MM.1S (cell line): ENCODE data around the gene CYP51A1.
"Not testable (repeated sequence)": the region's sequence is repeated elsewhere in the genome, so short reads cannot be mapped to it uniquely, and the experiment has no call there.

ENCODE experiments used
- DNase-seq: peaks from one replicate; pipeline ENCODE4 v3.0.0-alpha.2; 2015
- H2AFZ ChIP-seq: fragments of 300-600 bp; sonication (generic); 2 replicates; pipeline ENCODE4 v1.6.0; 2016; ENCODE audit warnings: antibody characterized with exemption, low read length
- H3F3A ChIP-seq: fragments of 300-600 bp; sonication (generic); 2 replicates; pipeline ENCODE4 v1.6.1; 2016; ENCODE audit warnings: mild to moderate bottlenecking, antibody characterized with exemption, low read length, moderate library complexity, mixed read lengths; ENCODE audit not compliant: insufficient read depth
- H3K27ac ChIP-seq: fragments of 300-600 bp; sonication (generic); 2 replicates; pipeline ENCODE4 v1.5.1; 2016; ENCODE audit warnings: mild to moderate bottlenecking, low read length
- H3K27me3 ChIP-seq: fragments of 300-600 bp; sonication (generic); replicated peaks from 2 replicates; pipeline ENCODE4 v1.6.0; 2016; ENCODE audit warnings: low read length; ENCODE audit not compliant: insufficient read depth
- H3K36me3 ChIP-seq: fragments of 300-600 bp; sonication (generic); replicated peaks from 2 replicates; pipeline ENCODE4 v1.6.1; 2016; ENCODE audit warnings: mild to moderate bottlenecking, low read length, mixed read lengths; ENCODE audit not compliant: insufficient read depth
- H3K4me1 ChIP-seq: fragments of 300-600 bp; sonication (generic); 2 replicates; pipeline ENCODE4 v1.6.1; 2016; ENCODE audit warnings: low read length, mixed read lengths
- H3K4me2 ChIP-seq: fragments of 300-600 bp; sonication (generic); 2 replicates; pipeline ENCODE4 v1.6.0; 2016; ENCODE audit warnings: low read depth, low read length
- H3K4me3 ChIP-seq: fragments of 300-600 bp; sonication (generic); 2 replicates; pipeline ENCODE4 v1.5.1; 2016; ENCODE audit warnings: low read length, mixed read lengths
- H3K79me2 ChIP-seq: fragments of 300-600 bp; sonication (generic); 2 replicates; pipeline ENCODE4 v1.6.1; 2016; ENCODE audit warnings: mixed run types, low read length, mixed read lengths
- H3K9ac ChIP-seq: fragments of 300-600 bp; sonication (generic); 2 replicates; pipeline ENCODE4 v1.6.1; 2016; ENCODE audit warnings: low read length, mixed read lengths
- H3K9me2 ChIP-seq: fragments of 300-600 bp; sonication (generic); replicated peaks from 2 replicates; pipeline ENCODE4 v1.6.1; 2016; ENCODE audit warnings: mild to moderate bottlenecking, low read length, mixed read lengths; ENCODE audit not compliant: insufficient read depth
- H3K9me3 ChIP-seq: fragments of 300-600 bp; sonication (generic); replicated peaks from 2 replicates; pipeline ENCODE4 v1.6.1; 2016; ENCODE audit warnings: mild to moderate bottlenecking, low read length, mixed read lengths; ENCODE audit not compliant: insufficient read depth
- H4K20me1 ChIP-seq: fragments of 300-600 bp; sonication (generic); 2 replicates; pipeline ENCODE4 v1.6.1; 2016; ENCODE audit warnings: mild to moderate bottlenecking, low read length, moderate library complexity, mixed read lengths; ENCODE audit not compliant: insufficient read depth
- EZH2 ChIP-seq: fragments of 300-600 bp; sonication (generic); optimal IDR thresholded peaks from 2 replicates; pipeline ENCODE3; 2017; ENCODE audit warnings: low read depth, mild to moderate bottlenecking, antibody characterized with exemption, low read length, mixed read lengths
- EZH2phosphoT487 ChIP-seq: fragments of 300-600 bp; sonication (generic); IDR thresholded peaks from 2 replicates; pipeline ENCODE4 v1.6.1; 2018; ENCODE audit warnings: antibody characterized with exemption, low read length
- TF ChIP-seq, protein P1 (sequence below): fragments of 300-600 bp; sonication (generic); IDR thresholded peaks from 2 replicates; pipeline ENCODE4 v1.5.1; 2016; ENCODE audit warnings: antibody characterized with exemption, low read length, mixed read lengths

The CYP51A1 gene

DNA sequence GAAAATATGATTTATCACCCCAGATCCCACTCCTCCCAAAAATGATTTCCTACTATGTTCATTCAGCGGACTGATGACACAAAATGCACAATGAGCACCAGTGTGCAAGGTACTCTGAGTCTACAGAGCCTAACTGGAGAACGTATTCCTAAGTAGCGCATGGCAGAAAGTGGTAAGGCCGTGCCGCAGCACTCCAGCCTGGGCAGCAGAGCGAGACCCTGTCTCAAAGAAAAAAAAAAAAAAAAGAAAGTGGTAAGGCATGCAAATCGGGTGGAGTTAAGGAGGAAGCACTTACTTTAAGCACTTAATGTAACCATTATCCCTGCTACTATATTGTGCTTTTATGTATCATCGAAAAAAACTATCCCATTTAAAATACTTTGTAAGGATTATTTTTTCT lies 25.5 kb downstream of the CYP51A1 start:
- H4K20me1 ChIP-seq = no peaks in the 10 kb centered on the region
- H3K27ac ChIP-seq = no peak overlapping the region
- DNase-seq = no peak
- no peaks in the 10 kb centered on the region for H3K79me2 ChIP-seq
- no peaks in the 10 kb centered on the region for H3K9me3 ChIP-seq
- H3K4me1 ChIP-seq = no peaks in the 10 kb centered on the region
- no peaks in the 10 kb centered on the region; the same call in none of the 2 replicates for H3K36me3 ChIP-seq
- H2AFZ ChIP-seq = no peak overlapping the region
- no peak overlapping the region for H3K4me3 ChIP-seq
- no peaks in the 10 kb centered on the region for H3K9me2 ChIP-seq
- H3K9ac ChIP-seq = no peak overlapping the region
- no peaks in the 10 kb centered on the region for H3K27me3 ChIP-seq
- H3F3A ChIP-seq = no peaks in the 10 kb centered on the region
- no peak for TF ChIP-seq EZH2
- TF ChIP-seq EZH2phosphoT487 = no peak
- TF ChIP-seq, protein P1, sequence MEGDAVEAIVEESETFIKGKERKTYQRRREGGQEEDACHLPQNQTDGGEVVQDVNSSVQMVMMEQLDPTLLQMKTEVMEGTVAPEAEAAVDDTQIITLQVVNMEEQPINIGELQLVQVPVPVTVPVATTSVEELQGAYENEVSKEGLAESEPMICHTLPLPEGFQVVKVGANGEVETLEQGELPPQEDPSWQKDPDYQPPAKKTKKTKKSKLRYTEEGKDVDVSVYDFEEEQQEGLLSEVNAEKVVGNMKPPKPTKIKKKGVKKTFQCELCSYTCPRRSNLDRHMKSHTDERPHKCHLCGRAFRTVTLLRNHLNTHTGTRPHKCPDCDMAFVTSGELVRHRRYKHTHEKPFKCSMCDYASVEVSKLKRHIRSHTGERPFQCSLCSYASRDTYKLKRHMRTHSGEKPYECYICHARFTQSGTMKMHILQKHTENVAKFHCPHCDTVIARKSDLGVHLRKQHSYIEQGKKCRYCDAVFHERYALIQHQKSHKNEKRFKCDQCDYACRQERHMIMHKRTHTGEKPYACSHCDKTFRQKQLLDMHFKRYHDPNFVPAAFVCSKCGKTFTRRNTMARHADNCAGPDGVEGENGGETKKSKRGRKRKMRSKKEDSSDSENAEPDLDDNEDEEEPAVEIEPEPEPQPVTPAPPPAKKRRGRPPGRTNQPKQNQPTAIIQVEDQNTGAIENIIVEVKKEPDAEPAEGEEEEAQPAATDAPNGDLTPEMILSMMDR = no peak
- no peak overlapping the region for H3K4me2 ChIP-seq

DNA sequence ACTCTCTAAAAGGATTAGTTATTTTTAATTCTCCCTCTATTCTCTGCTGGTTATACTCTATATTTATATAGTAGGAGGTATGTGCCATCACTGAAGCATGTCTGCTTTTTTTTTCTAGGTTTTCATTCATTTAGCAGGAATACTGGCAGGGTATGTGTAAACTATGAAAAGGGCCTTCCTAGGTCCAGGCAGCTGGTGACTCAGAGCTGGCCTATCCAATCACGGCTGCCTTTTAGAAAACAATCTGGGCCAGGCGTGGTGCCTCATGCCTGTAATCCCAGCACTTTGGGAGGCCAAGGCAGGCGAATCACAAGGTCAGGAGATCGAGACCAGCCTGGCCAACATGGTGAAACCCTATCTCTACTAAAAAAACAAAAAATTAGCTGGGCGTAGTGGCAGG lies 31.4 kb downstream of the CYP51A1 start:
- H3K36me3 ChIP-seq, H3K9me2 ChIP-seq, H4K20me1 ChIP-seq, H3K4me3 ChIP-seq, DNase-seq, H2AFZ ChIP-seq, H3K4me2 ChIP-seq, H3F3A ChIP-seq, H3K27ac ChIP-seq, H3K4me1 ChIP-seq, H3K27me3 ChIP-seq, H3K9ac ChIP-seq, H3K9me3 ChIP-seq, H3K79me2 ChIP-seq: not testable (repeated sequence)

DNA sequence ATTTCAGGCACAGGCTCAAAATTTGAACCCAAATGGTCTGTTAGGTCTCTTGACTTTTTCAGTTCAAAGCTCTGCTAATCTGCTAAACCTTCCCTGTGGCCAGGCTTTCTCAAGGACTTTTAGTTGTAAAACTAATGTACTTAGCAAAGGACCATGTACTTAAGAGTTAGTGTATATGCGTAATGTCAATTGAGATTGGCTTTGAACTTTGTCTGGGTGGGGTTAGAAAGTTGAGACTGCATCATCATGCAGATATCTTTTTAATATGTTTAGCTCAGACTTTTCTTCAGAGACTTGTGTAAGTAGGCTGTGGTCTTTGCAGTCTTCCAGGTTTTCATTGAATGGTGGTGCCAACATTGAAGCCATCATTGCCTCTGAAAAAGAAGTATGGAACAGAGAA lies 33.7 kb downstream of the CYP51A1 start:
- no peaks in the 10 kb centered on the region for H3K4me1 ChIP-seq
- no peak overlapping the region for H3K27ac ChIP-seq
- TF ChIP-seq, protein P1 = no peak
- TF ChIP-seq EZH2 = no peak
- no peak for TF ChIP-seq EZH2phosphoT487
- peaks cover 3% of the 10 kb centered on the region; the same call in 1 of the 2 replicates for H3K36me3 ChIP-seq
- H3K9me3 ChIP-seq = no peaks in the 10 kb centered on the region
- no peak overlapping the region for H3K4me2 ChIP-seq
- no peaks in the 10 kb centered on the region for H3K79me2 ChIP-seq
- H4K20me1 ChIP-seq = no peaks in the 10 kb centered on the region
- no peaks in the 10 kb centered on the region for H3F3A ChIP-seq
- no peak overlapping the region for H3K4me3 ChIP-seq
- no peak overlapping the region for H2AFZ ChIP-seq
- H3K27me3 ChIP-seq = no peaks in the 10 kb centered on the region
- DNase-seq = no peak
- no peak overlapping the region for H3K9ac ChIP-seq
- no peaks in the 10 kb centered on the region for H3K9me2 ChIP-seq

DNA sequence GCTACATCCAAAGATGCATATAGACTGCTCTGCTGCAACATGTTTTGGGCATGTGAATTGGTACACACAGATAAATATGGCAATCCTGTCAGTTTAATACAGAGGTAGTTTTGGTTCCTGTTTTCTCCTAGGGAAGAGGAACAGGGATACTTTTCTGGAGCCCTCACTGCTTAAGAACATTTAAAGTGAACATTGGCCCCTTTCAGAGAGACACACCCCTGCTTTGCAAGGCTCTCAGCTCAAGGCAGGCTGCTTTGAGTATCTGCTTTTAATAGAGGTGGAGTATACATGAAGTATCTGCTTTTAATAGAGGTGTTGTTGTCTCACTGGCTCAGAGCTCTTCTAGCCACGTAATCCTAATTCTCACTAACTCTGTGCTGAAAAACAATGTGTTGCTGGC lies 38.9 kb downstream of the CYP51A1 start:
- H3K9me3 ChIP-seq = no peaks in the 10 kb centered on the region
- H4K20me1 ChIP-seq = no peaks in the 10 kb centered on the region
- no peak overlapping the region for H3K9ac ChIP-seq
- no peak for DNase-seq
- no peak overlapping the region for H3K4me2 ChIP-seq
- H3F3A ChIP-seq = no peaks in the 10 kb centered on the region
- no peaks in the 10 kb centered on the region for H3K9me2 ChIP-seq
- no peak overlapping the region for H3K27ac ChIP-seq
- no peaks in the 10 kb centered on the region for H3K4me1 ChIP-seq
- no peaks in the 10 kb centered on the region for H3K27me3 ChIP-seq
- TF ChIP-seq EZH2phosphoT487 (no peak), EZH2 (no peak)
- TF ChIP-seq, protein P1 = no peak
- no peak overlapping the region for H3K4me3 ChIP-seq
- H3K36me3 ChIP-seq = peaks cover 3% of the 10 kb centered on the region; the same call in 1 of the 2 replicates
- no peaks in the 10 kb centered on the region for H3K79me2 ChIP-seq
- H2AFZ ChIP-seq = no peak overlapping the region
